A673 (cell line): Measurements from ENCODE around the gene PILRA. TPM values are rescaled to one million over a fixed set of nuclear protein-coding genes. Genes with fewer than 3 reads are reported as not detected.

Experiments
- BruUV-seq: library from RNA; stranded (reverse); fragments of 400-500 nt; replicated peaks from 2 replicates; lab custom pipeline; 2021; lab: Mats Ljungman, UMichigan
- CTCF ChIA-PET: fragments of 300-600 bp; sonication (Branson Sonifier 250); formaldehyde crosslinking; loops from one replicate; lab custom pipeline; 2022; ENCODE audit warnings: antibody characterized with exemption; lab: Charles Lee
- POLR2A ChIA-PET: fragments of 300-600 bp; sonication (Branson Sonifier 250); formaldehyde crosslinking; loops from one replicate; lab custom pipeline; 2022; ENCODE audit warnings: antibody characterized with exemption; ENCODE audit not compliant: low non-redundant PET; lab: Charles Lee
- DNase-seq: peaks from one replicate; pipeline ENCODE4 v3.0.0-alpha.2; 2015; ENCODE audit warnings: low spot score
- H3K27ac ChIP-seq: fragments of 200-600 bp; sonication (generic); 2 replicates; pipeline ENCODE4 v1.5.1; 2016; ENCODE audit warnings: mixed run types, low read depth, mild to moderate bottlenecking, mixed read lengths, antibody characterized with exemption, low read length; ENCODE audit not compliant: poor library complexity, severe bottlenecking
- H3K27me3 ChIP-seq: fragments of 200-600 bp; sonication (generic); replicated peaks from 2 replicates; pipeline ENCODE4 v1.6.1; 2017; ENCODE audit warnings: mixed run types, low read depth, mild to moderate bottlenecking, mixed read lengths, antibody characterized with exemption, low read length; ENCODE audit not compliant: insufficient read depth, poor library complexity
- H3K36me3 ChIP-seq: fragments of 200-600 bp; sonication (generic); 2 replicates; pipeline ENCODE4 v1.6.1; 2016; ENCODE audit warnings: mixed run types, mild to moderate bottlenecking, mixed read lengths, antibody characterized with exemption, low read length; ENCODE audit not compliant: insufficient read depth, poor library complexity, severe bottlenecking
- H3K4me1 ChIP-seq: fragments of 200-600 bp; sonication (generic); 2 replicates; pipeline ENCODE4 v1.6.1; 2017; ENCODE audit warnings: mixed run types, mild to moderate bottlenecking, mixed read lengths, antibody characterized with exemption, low read length; ENCODE audit not compliant: insufficient read depth, poor library complexity, severe bottlenecking
- H3K4me3 ChIP-seq: fragments of 200-600 bp; sonication (generic); 2 replicates; pipeline ENCODE4 v1.5.1; 2016; ENCODE audit warnings: low read depth, mixed run types, mild to moderate bottlenecking, mixed read lengths, low read length; ENCODE audit not compliant: poor library complexity, severe bottlenecking
- H3K9me3 ChIP-seq: fragments of 200-600 bp; sonication (generic); 2 replicates; pipeline ENCODE4 v1.6.1; 2016; ENCODE audit warnings: mixed run types, low read depth, mild to moderate bottlenecking, mixed read lengths, antibody characterized with exemption, low read length; ENCODE audit not compliant: poor library complexity, severe bottlenecking
- CTCF ChIP-seq: fragments of 300-800, 200-600 bp; sonication (generic); conservative IDR thresholded peaks from 2 replicates; pipeline ENCODE4 v1.5.1; 2017; ENCODE audit warnings: low read depth, mild to moderate bottlenecking, antibody characterized with exemption, low read length, moderate library complexity, mixed read lengths
- EZH2 ChIP-seq: fragments of 200-600 bp; sonication (generic); IDR thresholded peaks from 2 replicates; pipeline ENCODE4 v1.6.1; 2017; ENCODE audit warnings: borderline replicate concordance, low read depth, mild to moderate bottlenecking, mixed read lengths, antibody characterized with exemption, low read length; ENCODE audit not compliant: poor library complexity, severe bottlenecking
- intact Hi-C: fragments of 100-400 bp; cut with micrococcal nuclease; formaldehyde crosslinking; loops from one replicate; pipeline ENCODE4 v1.10.0; 2022; ENCODE audit not compliant: unreplicated experiment
- total RNA-seq: library from RNA; stranded (reverse); gene quantifications from 2 replicates; pipeline ENCODE4 v1.2.3, GENCODE V29; 2021

Gene PILRA
- total RNA-seq, 1 experiment from 2014 or later, result 1.5 TPM

GRCh38 chr7:100415448-100415847, 42.2 kb downstream of the PILRA start:
- H3K27me3 ChIP-seq, result no peaks in the 10 kb centered on the region
- POLR2A ChIA-PET, result no interaction called here
- CTCF ChIA-PET, result no interaction called here
- no peak for DNase-seq
- no peaks in the 10 kb centered on the region for H3K36me3 ChIP-seq
- H3K4me1 ChIP-seq, result no peaks in the 10 kb centered on the region
- no peak overlapping the region for H3K4me3 ChIP-seq
- TF ChIP-seq EZH2, result no peak
- no peak for TF ChIP-seq CTCF
- no TSS peak for BruUV-seq
- intact Hi-C loops, result no loop called here
- H3K9me3 ChIP-seq, result no peaks in the 10 kb centered on the region
- H3K27ac ChIP-seq, result no peak overlapping the region

- Histone ChIP-seq H3K4me1 (no peaks in the 10 kb centered on the region), H3K27ac (no peak overlapping the region), H3K9me3 (no peaks in the 10 kb centered on the region), H3K27me3 (no peaks in the 10 kb centered on the region), H3K4me3 (no peak overlapping the region), H3K36me3 (no peaks in the 10 kb centered on the region)
- ChIA-PET POLR2A (interaction anchor here (0.6 to 1.1 kb wide), 2 partner anchors 9 to 44 kb away, joined by 3 read pairs; partner anchors contain the start of gene ZCWPW1), CTCF (no interaction called here)
- no peak for DNase-seq
- intact Hi-C loops, result no loop called here
- BruUV-seq, result no TSS peak
- TF ChIP-seq EZH2, result no peak
- no peak for TF ChIP-seq CTCF
Observed at GRCh38 chr7:100418930-100419659, 45.8 kb downstream of the PILRA start.

- no peak for DNase-seq
- Histone ChIP-seq H3K36me3 (no peaks in the 10 kb centered on the region), H3K4me1 (no peaks in the 10 kb centered on the region), H3K27me3 (no peaks in the 10 kb centered on the region), H3K9me3 (no peaks in the 10 kb centered on the region), H3K4me3 (no peak overlapping the region), H3K27ac (no peak overlapping the region)
- no peak for TF ChIP-seq EZH2
- no peak for TF ChIP-seq CTCF
- ChIA-PET CTCF (no interaction called here), POLR2A (no interaction called here)
- no TSS peak for BruUV-seq
- intact Hi-C loops, result no loop called here
Observed at GRCh38 chr7:100419660-100420226, 46.5 kb downstream of the PILRA start.
